Esophagus muscularis mucosa (tissue), 4 donors: Measurements from ENCODE around the gene CHST12. TPM values are rescaled to one million over a fixed set of nuclear protein-coding genes. Genes with fewer than 3 reads are reported as not detected.

Experiments used
- DNase-seq: peaks from one replicate; pipeline ENCODE4 v3.0.0-alpha.2; 2017; ENCODE audit errors: extremely low spot score
- H3K27ac ChIP-seq, 4 donors: fragments of 200-600 bp; sonication (generic); replicated peaks in 1 of 4; 1 replicate in 3 of 4; 2 replicates in 1 of 4; pipeline ENCODE4 v1.5.1; 2016 to 2019; ENCODE audit warnings: mild to moderate bottlenecking in 1 of 4
- H3K27me3 ChIP-seq, 4 donors: fragments of 200-600 bp; sonication (generic); one replicate each; pipeline versions ENCODE4 v1.5.1 to v1.6.0; 2016 to 2019
- H3K36me3 ChIP-seq, 4 donors: fragments of 200-600 bp; sonication (generic); one replicate each; pipeline ENCODE4 v1.5.1; 2016 to 2019
- H3K4me1 ChIP-seq, 4 donors: fragments of 200-600 bp; sonication (generic); one replicate each; pipeline ENCODE4 v1.5.1; 2016 to 2019
- H3K4me3 ChIP-seq, 4 donors: fragments of 200-600 bp; sonication (generic); 1 replicate in 2 of 4; 2 replicates in 2 of 4; pipeline ENCODE4 v1.5.1; 2016 to 2019; ENCODE audit warnings: mild to moderate bottlenecking in 4 of 4, moderate library complexity in 1 of 4
- H3K9me3 ChIP-seq, 4 donors: fragments of 200-600 bp; sonication (generic); 1 replicate in 3 of 4; 2 replicates in 1 of 4; pipeline ENCODE4 v1.5.1; 2016 to 2019
- CTCF ChIP-seq, 3 experiments: fragments of 200-600 bp in 2 of 3; fragments of 450-650 bp in 1 of 3; sonication (generic) in 2 of 3; IDR thresholded peaks; one replicate each; pipeline ENCODE4 v1.5.1; 2017 to 2019; ENCODE audit warnings: antibody characterized with exemption in 3 of 3, mild to moderate bottlenecking in 2 of 3, moderate library complexity in 1 of 3
- EP300 ChIP-seq: sonication (generic); formaldehyde crosslinking; IDR thresholded peaks from one replicate; pipeline ENCODE4 v1.6.1; 2017; ENCODE audit warnings: antibody characterized with exemption
- POLR2A ChIP-seq: fragments of 450-650 bp; IDR thresholded peaks from one replicate; pipeline ENCODE4 v1.6.1; 2017; ENCODE audit warnings: antibody characterized with exemption, moderate library complexity, mild to moderate bottlenecking, low read depth
- POLR2AphosphoS5 ChIP-seq, 2 donors: sonication (generic); formaldehyde crosslinking; IDR thresholded peaks; one replicate each; pipeline ENCODE4 v1.6.1; 2017; ENCODE audit warnings: antibody characterized with exemption in 2 of 2
- WGBS: methylation state at CpG from one replicate; pipeline ENCODE4 v1.1.5; 2018; 5-methylcytosine and 5-hydroxymethylcytosine counted together
- intact Hi-C: fragments of 100-400 bp; cut with DNase I; formaldehyde crosslinking; loops from one replicate; pipeline ENCODE4 v1.15.1; 2023
- total RNA-seq, 4 donors: library from RNA; depleted of rRNA; stranded (reverse); fragments of >200 nt; gene quantifications; one replicate each; pipeline versions ENCODE4 v1.1.0 to v1.2.1, GENCODE V29; 2016

CHST12 gene
- total RNA-seq, 4 donors from 2014 or later: 6.6 to 24.0 (median 14.8) TPM

GRCh38 chr7:2474813-2475677, 71.6 kb downstream of the CHST12 start:
- Histone ChIP-seq H3K9me3 (no peaks in the 10 kb centered on the region), H3K27ac (no peak overlapping the region), H3K4me3 (no peak overlapping the region), H3K27me3 (peaks cover 0 to 74% (median 18%) of the 10 kb centered on the region in 4 donors), H3K4me1 (peaks cover 28 to 38% (median 34%) of the 10 kb centered on the region in 4 donors), H3K36me3 (no peaks in the 10 kb centered on the region)
- TF ChIP-seq POLR2AphosphoS5 (IDR thresholded peaks at IDR 0.05) (no peak), EP300 (no peak), POLR2A (no peak), CTCF (IDR thresholded peaks at IDR 0.05) (no peak)
- 71% methylated on average over 8 of the region's 28 CpGs for WGBS
- DNase-seq: no peak
- intact Hi-C loops: loop anchor here (5.0 kb wide), 1 partner anchor 898 kb away; no protein-coding TSS in a partner anchor

DNA sequence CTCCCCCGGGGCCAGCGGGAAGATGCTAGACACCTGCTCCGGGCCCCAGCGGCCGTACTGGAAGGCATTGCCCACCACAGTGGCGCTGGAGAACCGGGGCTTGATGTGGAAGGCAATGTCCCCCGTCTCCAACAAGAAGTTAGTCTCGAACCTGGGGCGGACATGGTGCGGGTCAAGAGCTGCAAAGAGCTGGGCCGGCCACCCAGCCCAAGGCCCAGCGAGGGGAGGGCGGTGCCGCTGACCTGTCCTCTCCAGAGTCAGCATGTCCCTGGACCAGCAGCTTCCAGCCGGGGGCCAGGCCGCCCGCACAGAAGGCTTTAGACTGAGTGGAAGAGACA, 72.2 kb downstream of the CHST12 start:
- DNase-seq: no peak
- 85% methylated on average over 10 of the region's 18 CpGs for WGBS
- no peaks in the 10 kb centered on the region for H3K9me3 ChIP-seq
- intact Hi-C loops: no loop called here
- no peak overlapping the region for H3K27ac ChIP-seq
- no peak for TF ChIP-seq POLR2A
- no peak for TF ChIP-seq POLR2AphosphoS5 (IDR thresholded peaks at IDR 0.05)
- no peak for TF ChIP-seq EP300
- TF ChIP-seq CTCF (IDR thresholded peaks at IDR 0.05): no peak
- no peaks in the 10 kb centered on the region for H3K36me3 ChIP-seq
- H3K4me3 ChIP-seq: no peak overlapping the region
- peaks cover 0 to 74% (median 18%) of the 10 kb centered on the region in 4 donors for H3K27me3 ChIP-seq
- peaks cover 30 to 40% (median 37%) of the 10 kb centered on the region in 4 donors for H3K4me1 ChIP-seq

- TF ChIP-seq POLR2A: no peak
- TF ChIP-seq CTCF (IDR thresholded peaks at IDR 0.05): no peak
- TF ChIP-seq EP300: no peak
- no peak for TF ChIP-seq POLR2AphosphoS5 (IDR thresholded peaks at IDR 0.05)
- intact Hi-C loops: no loop called here
- 69% methylated on average over 7 of the region's 16 CpGs for WGBS
These were observed 72.9 kb downstream of the CHST12 start, which contains the start of gene GRIFIN for GRCh38 chr7:2476298-2476697. TSS of gene GRIFIN (minus strand) at chr7:2476398. CDS start at chr7:2476383, 15 bp downstream.

DNA sequence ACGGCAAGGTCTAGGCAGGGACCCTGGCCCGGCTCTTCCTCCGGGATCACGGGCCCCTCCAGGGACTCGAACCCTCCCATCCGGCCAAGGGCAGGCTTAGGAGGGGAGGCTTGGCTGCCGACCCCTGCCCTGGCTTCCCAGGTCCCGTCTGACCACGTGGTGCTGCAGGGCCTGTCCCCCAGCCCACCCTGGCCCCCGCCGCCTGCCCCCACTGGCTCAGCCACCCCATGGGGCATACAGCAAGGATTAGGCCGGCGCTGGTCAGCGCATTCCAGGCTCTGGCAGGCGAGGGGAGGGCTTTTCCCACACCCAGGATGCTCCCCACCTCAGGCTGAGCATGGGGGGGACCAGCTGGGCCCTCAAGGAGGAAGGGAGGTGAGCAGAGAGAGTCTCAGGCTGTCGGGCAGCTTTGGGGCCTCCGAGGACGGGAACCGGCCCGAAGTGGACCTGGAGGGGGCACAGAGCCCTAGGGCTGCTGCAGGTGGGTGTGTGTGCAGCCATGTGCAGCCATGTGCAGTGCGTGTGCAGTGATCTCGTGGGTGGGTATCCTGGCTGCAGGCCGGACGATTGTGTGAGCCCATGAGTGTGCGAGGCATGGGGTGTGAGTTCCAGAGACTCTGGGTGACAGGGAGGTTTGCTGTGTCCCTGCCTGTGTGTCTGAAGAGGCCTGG, 73.5 kb downstream of the CHST12 start:
- Histone ChIP-seq H3K27ac (no peak overlapping the region), H3K9me3 (no peaks in the 10 kb centered on the region), H3K27me3 (peaks cover 0 to 74% (median 18%) of the 10 kb centered on the region in 4 donors), H3K4me3 (no peak overlapping the region), H3K4me1 (peaks cover 22 to 32% (median 26%) of the 10 kb centered on the region in 4 donors), H3K36me3 (no peaks in the 10 kb centered on the region)
- no peak for TF ChIP-seq CTCF (IDR thresholded peaks at IDR 0.05)
- no peak for TF ChIP-seq EP300
- no peak for TF ChIP-seq POLR2AphosphoS5 (IDR thresholded peaks at IDR 0.05)
- TF ChIP-seq POLR2A: no peak
- DNase-seq: no peak
- WGBS: 60% methylated on average over 12 of the region's 25 CpGs
- intact Hi-C loops: no loop called here

More at GRCh38 chr7:2476298-2476697, 72.9 kb downstream of the CHST12 start, which contains the start of gene GRIFIN:
- DNase-seq: no peak
- Histone ChIP-seq H3K27me3 (peaks cover 0 to 74% (median 18%) of the 10 kb centered on the region in 4 donors), H3K9me3 (no peaks in the 10 kb centered on the region), H3K4me3 (no peak within 1 kb of the TSS), H3K36me3 (no peaks in the 10 kb centered on the region), H3K27ac (no peak within 1 kb of the TSS), H3K4me1 (peaks cover 28 to 37% (median 32%) of the 10 kb centered on the region in 4 donors)
